HepG2 (cell line): ENCODE measurements around the gene PLEKHG4B.

Experiments
- PHF8 ChIP-seq: sonication (generic); formaldehyde crosslinking; IDR thresholded peaks from 2 replicates; pipeline ENCODE4 v1.5.0; 2020; ENCODE audit warnings: missing genetic modification reagents
- ZNF788 ChIP-seq: sonication (generic); formaldehyde crosslinking; IDR thresholded peaks from 2 replicates; pipeline ENCODE4 v1.5.0; 2020; ENCODE audit warnings: mild to moderate bottlenecking, missing genetic modification reagents, borderline replicate concordance

- TF ChIP-seq ZNF788 (CRISPR knock-in tag) (no peak), PHF8 (no peak)
Measured at GRCh38 chr5:147751-148150, 55.8 kb downstream of the PLEKHG4B start.
